ENCODE results near the gene CSE1L.

DNA sequence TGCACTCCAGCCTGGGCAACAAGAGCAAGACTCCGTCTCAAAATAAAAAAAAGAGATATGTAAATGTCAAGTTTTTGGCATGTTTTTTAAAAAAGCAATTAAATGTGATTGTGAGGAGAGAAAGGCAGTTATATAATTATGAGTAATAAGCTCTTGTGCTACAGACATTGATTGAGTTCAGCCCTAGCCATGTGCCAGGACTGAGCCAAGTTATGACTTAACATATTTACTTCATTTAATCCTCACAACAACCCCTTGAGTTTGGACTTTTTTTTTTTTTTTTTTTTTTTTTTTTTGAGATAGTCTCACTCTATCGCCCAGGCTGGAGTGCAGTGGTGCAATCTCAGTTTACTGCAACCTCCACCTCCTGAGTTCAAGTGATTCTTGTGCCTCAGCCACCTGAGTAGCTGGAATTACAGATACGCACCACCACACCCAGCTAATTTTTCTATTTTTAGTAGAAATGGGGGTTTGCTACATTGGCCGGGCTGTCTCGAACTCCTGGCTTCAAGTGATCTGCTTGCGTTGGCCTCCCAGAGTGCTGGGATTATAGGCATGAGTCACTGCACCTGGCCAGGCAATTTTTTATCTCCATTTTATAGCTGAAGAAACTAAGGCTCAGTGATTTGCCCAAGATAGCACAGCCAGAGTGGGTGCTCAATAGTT, 15.0 kb upstream of the CSE1L start:
- no peak for TF ChIP-seq CTCF (conservative IDR thresholded peaks at IDR 0.05; ENCODE audit: low read depth, low read length)
- no peak for TF ChIP-seq EZH2 (IDR thresholded peaks at IDR 0.05; ENCODE audit: borderline replicate concordance, low read depth, low read length, poor library complexity, severe bottlenecking)
